ENCODE measurements around the gene PRAMEF12. TPM values are rescaled to one million over a fixed set of nuclear protein-coding genes. Genes with fewer than 3 reads are reported as not detected.
A peak's percentile ranks its signal among the peaks of the same experiment; 100 is the strongest.

PRAMEF12 gene
- total RNA-seq, 1 donor from 2014 or later = not detected

- H3K9me3 ChIP-seq = no peaks in the 10 kb centered on the region
Measured at GRCh38 chr1:12754738-12755137, 18.8 kb upstream of the PRAMEF12 start.

GRCh38 chr1:12756273-12756672 is 17.3 kb upstream of the PRAMEF12 start:
- Histone ChIP-seq H3K27ac (no peak overlapping the region), H3K36me3 (no peaks in the 10 kb centered on the region), H3K27me3 (no peaks in the 10 kb centered on the region), H3K9me3 (no peaks in the 10 kb centered on the region), H3K4me3 (no peak overlapping the region), H3K4me1 (no peaks in the 10 kb centered on the region)
- TF ChIP-seq POLR2AphosphoS5 (IDR thresholded peaks at IDR 0.05; ENCODE audit: insufficient read depth in 1 of 2, low read depth in 1 of 2) (no peak), CTCF (IDR thresholded peaks at IDR 0.05) (no peak), POLR2A (IDR thresholded peaks at IDR 0.05) (no peak)
- intact Hi-C loops (cut with DNase I) = no loop called here
- DNase-seq (ENCODE audit: extremely low spot score in 2 of 2) = no peak

More at GRCh38 chr1:12754738-12755137, 18.8 kb upstream of the PRAMEF12 start:
- no peak for DNase-seq (ENCODE audit: extremely low spot score in 2 of 2)
- H3K36me3 ChIP-seq = no peaks in the 10 kb centered on the region
- intact Hi-C loops (cut with DNase I) = no loop called here
- no peak overlapping the region for H3K27ac ChIP-seq
- TF ChIP-seq POLR2A (IDR thresholded peaks at IDR 0.05) (no peak), CTCF (IDR thresholded peaks at IDR 0.05) (no peak), POLR2AphosphoS5 (IDR thresholded peaks at IDR 0.05; ENCODE audit: insufficient read depth in 1 of 2, low read depth in 1 of 2) (no peak)
- H3K4me1 ChIP-seq = no peaks in the 10 kb centered on the region
- H3K27me3 ChIP-seq = no peaks in the 10 kb centered on the region
- no peak overlapping the region for H3K4me3 ChIP-seq

- Histone ChIP-seq H3K27ac (no peak overlapping the region), H3K9me3 (no peaks in the 10 kb centered on the region), H3K36me3 (no peaks in the 10 kb centered on the region), H3K27me3 (no peaks in the 10 kb centered on the region), H3K4me3 (no peak overlapping the region), H3K4me1 (no peaks in the 10 kb centered on the region)
- no peak for TF ChIP-seq POLR2A (IDR thresholded peaks at IDR 0.05)
- no peak for TF ChIP-seq POLR2AphosphoS5 (IDR thresholded peaks at IDR 0.05; ENCODE audit: insufficient read depth in 1 of 2, low read depth in 1 of 2)
- no peak for TF ChIP-seq CTCF (IDR thresholded peaks at IDR 0.05)
- peak in 1 of 2 donors; percentile 55 for DNase-seq (ENCODE audit: extremely low spot score in 2 of 2)
- intact Hi-C loops (cut with DNase I) = no loop called here
Measured at GRCh38 chr1:12756768-12757413, 16.6 kb upstream of the PRAMEF12 start.

GRCh38 chr1:12757836-12758235 is 15.7 kb upstream of the PRAMEF12 start:
- H3K36me3 ChIP-seq = no peaks in the 10 kb centered on the region
- no peaks in the 10 kb centered on the region for H3K9me3 ChIP-seq
- DNase-seq (ENCODE audit: extremely low spot score in 2 of 2) = no peak
- intact Hi-C loops (cut with DNase I) = no loop called here
- no peak overlapping the region for H3K27ac ChIP-seq
- no peak overlapping the region for H3K4me3 ChIP-seq
- H3K27me3 ChIP-seq = no peaks in the 10 kb centered on the region
- no peak for TF ChIP-seq POLR2AphosphoS5 (IDR thresholded peaks at IDR 0.05; ENCODE audit: insufficient read depth in 1 of 2, low read depth in 1 of 2)
- no peak for TF ChIP-seq POLR2A (IDR thresholded peaks at IDR 0.05)
- no peak for TF ChIP-seq CTCF (IDR thresholded peaks at IDR 0.05)
- no peaks in the 10 kb centered on the region for H3K4me1 ChIP-seq

DNA sequence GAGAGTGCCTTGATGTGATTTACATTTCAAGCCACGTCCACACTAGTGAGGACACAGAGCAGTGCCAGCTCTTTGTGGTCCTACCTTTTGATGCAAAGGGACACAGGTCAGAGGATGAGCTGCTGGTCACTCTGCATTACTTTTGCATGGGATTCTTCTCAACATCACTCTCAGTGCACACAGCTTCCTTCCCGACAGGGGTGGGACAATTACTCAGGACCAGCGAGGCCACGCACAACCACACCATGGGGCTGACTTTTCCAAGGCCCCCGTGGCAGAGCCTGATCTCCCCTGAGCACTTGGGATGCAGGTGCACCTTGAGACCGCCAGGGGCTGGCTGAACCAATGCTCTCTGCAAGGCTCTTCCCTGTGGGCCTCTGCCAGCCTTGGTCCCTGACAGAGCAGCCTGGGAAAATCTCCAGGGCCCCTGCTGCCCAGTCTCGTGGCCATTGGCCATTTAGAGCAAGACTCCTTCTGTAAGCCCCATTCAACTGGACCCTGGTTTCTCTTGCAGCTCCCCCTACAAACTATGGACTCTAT is 13.2 kb upstream of the PRAMEF12 start:
- Histone ChIP-seq H3K4me3 (no peak overlapping the region), H3K4me1 (no peaks in the 10 kb centered on the region), H3K9me3 (no peaks in the 10 kb centered on the region), H3K36me3 (no peaks in the 10 kb centered on the region), H3K27me3 (no peaks in the 10 kb centered on the region), H3K27ac (no peak overlapping the region)
- peak in 1 of 2 donors; percentile 81 for DNase-seq (ENCODE audit: extremely low spot score in 2 of 2)
- intact Hi-C loops (cut with DNase I) = no loop called here
- TF ChIP-seq CTCF (IDR thresholded peaks at IDR 0.05) = no peak
- no peak for TF ChIP-seq POLR2A (IDR thresholded peaks at IDR 0.05)
